ENCODE measurements around the gene ZNF177.

The ZNF177 gene

GRCh38 chr19:9348253-9348652 is 14.6 kb upstream of the ZNF177 start:
- DNase-seq, result no peak
- H3K27ac ChIP-seq, result no peak overlapping the region
- no peaks in the 10 kb centered on the region for H3K36me3 ChIP-seq (replicated peaks)
- H3K27me3 ChIP-seq (replicated peaks), result no peaks in the 10 kb centered on the region
- in situ Hi-C loops (cut with HindIII; ENCODE audit: low pct_ligation_motif_present, low sequenced_read_pairs), result no loop called here
- no peak for TF ChIP-seq CTCF (IDR thresholded peaks at IDR 0.05; ENCODE audit: low read depth, low read length, missing control alignments)
- no peak overlapping the region for H3K4me3 ChIP-seq (ENCODE audit: low read depth, low read length)

- in situ Hi-C loops (cut with HindIII; ENCODE audit: low pct_ligation_motif_present, low sequenced_read_pairs), result no loop called here
- TF ChIP-seq CTCF (IDR thresholded peaks at IDR 0.05; ENCODE audit: low read depth, low read length, missing control alignments), result no peak
- no peak for DNase-seq
- Histone ChIP-seq H3K27me3 (replicated peaks) (no peaks in the 10 kb centered on the region), H3K27ac (no peak overlapping the region), H3K4me3 (ENCODE audit: low read depth, low read length) (no peak overlapping the region), H3K36me3 (replicated peaks) (no peaks in the 10 kb centered on the region)
These were observed 14.1 kb upstream of the ZNF177 start for GRCh38 chr19:9348671-9349070.

- in situ Hi-C loops (cut with HindIII; ENCODE audit: low pct_ligation_motif_present, low sequenced_read_pairs), result no loop called here
These were observed 10.3 kb upstream of the ZNF177 start for GRCh38 chr19:9352505-9352904.

GRCh38 chr19:9353011-9353410 is 9.8 kb upstream of the ZNF177 start:
- no peak for TF ChIP-seq CTCF (IDR thresholded peaks at IDR 0.05; ENCODE audit: low read depth, low read length, missing control alignments)
- Histone ChIP-seq H3K36me3 (replicated peaks) (no peaks in the 10 kb centered on the region), H3K4me3 (ENCODE audit: low read depth, low read length) (no peak overlapping the region), H3K27ac (no peak overlapping the region), H3K27me3 (replicated peaks) (no peaks in the 10 kb centered on the region)
- in situ Hi-C loops (cut with HindIII; ENCODE audit: low pct_ligation_motif_present, low sequenced_read_pairs), result no loop called here
- DNase-seq, result no peak

More at GRCh38 chr19:9352505-9352904, 10.3 kb upstream of the ZNF177 start:
- no peak overlapping the region for H3K4me3 ChIP-seq (ENCODE audit: low read depth, low read length)
- no peak for DNase-seq
- no peaks in the 10 kb centered on the region for H3K27me3 ChIP-seq (replicated peaks)
- no peak overlapping the region for H3K27ac ChIP-seq
- TF ChIP-seq CTCF (IDR thresholded peaks at IDR 0.05; ENCODE audit: low read depth, low read length, missing control alignments), result no peak
- H3K36me3 ChIP-seq (replicated peaks), result no peaks in the 10 kb centered on the region

GRCh38 chr19:9354651-9355050 is 8.2 kb upstream of the ZNF177 start:
- TF ChIP-seq CTCF (IDR thresholded peaks at IDR 0.05; ENCODE audit: low read depth, low read length, missing control alignments), result no peak
- no peak overlapping the region for H3K27ac ChIP-seq
- H3K27me3 ChIP-seq (replicated peaks), result no peaks in the 10 kb centered on the region
- no peak overlapping the region for H3K4me3 ChIP-seq (ENCODE audit: low read depth, low read length)
- H3K36me3 ChIP-seq (replicated peaks), result no peaks in the 10 kb centered on the region
- DNase-seq, result no peak
- in situ Hi-C loops (cut with HindIII; ENCODE audit: low pct_ligation_motif_present, low sequenced_read_pairs), result no loop called here

All from brain microvascular endothelial cell (primary cell).